ENCODE results near the gene SPOCK1. TPM values are rescaled to one million over a fixed set of nuclear protein-coding genes. Genes with fewer than 3 reads are reported as not detected.

Gene SPOCK1
- total RNA-seq, 1 experiment from 2014 or later: 10.9 TPM

GRCh38 chr5:137240285-137240684, 258.8 kb downstream of the SPOCK1 start:
- Mint-ChIP-seq H3K36me3 (ENCODE audit: insufficient read depth in 1 of 3, low read depth in 3 of 3) (no peaks in the 10 kb centered on the region; a peak in 1 of 7 replicates), H3K4me1 (no peaks in the 10 kb centered on the region), H3K27ac (no peak overlapping the region), H3K9me3 (no peaks in the 10 kb centered on the region), H3K4me3 (no peak overlapping the region), H3K27me3 (ENCODE audit: low read depth) (no peaks in the 10 kb centered on the region)
- Histone ChIP-seq H4K8ac (replicated peaks; ENCODE audit: insufficient read length, low read depth, low read length) (no peak overlapping the region), H3K4me1 (ENCODE audit: insufficient read depth, low read length) (no peaks in the 10 kb centered on the region), H3K23me2 (ENCODE audit: insufficient read length, low read depth, low read length, poor library complexity, severe bottlenecking) (no peaks in the 10 kb centered on the region), H3K14ac (ENCODE audit: insufficient read depth, low read length) (no peak overlapping the region), H2BK20ac (ENCODE audit: low read depth, low read length, poor library complexity, severe bottlenecking) (no peak overlapping the region), H2BK12ac (ENCODE audit: insufficient read length, low read depth, low read length) (no peak overlapping the region), H3K79me1 (ENCODE audit: insufficient read depth, low read depth, low read length, poor library complexity, severe bottlenecking) (no peaks in the 10 kb centered on the region), H4K20me1 (ENCODE audit: control insufficient read depth, insufficient read depth, insufficient read length) (no peaks in the 10 kb centered on the region), H3K27me3 (ENCODE audit: insufficient read depth, low read length) (no peaks in the 10 kb centered on the region), H2AFZ (ENCODE audit: low read length) (no peak overlapping the region), H4K91ac (ENCODE audit: insufficient read length, low read depth, low read length) (no peak overlapping the region), H3K56ac (ENCODE audit: insufficient read length, low read depth, low read length) (no peak overlapping the region), H3K9ac (ENCODE audit: extremely low read depth, insufficient read length, low read length) (no peak overlapping the region), H2BK5ac (ENCODE audit: insufficient read length, low read length) (no peak overlapping the region), H3K18ac (ENCODE audit: insufficient read length, low read depth, low read length) (no peak overlapping the region), H2BK120ac (ENCODE audit: low read depth, low read length, poor library complexity, severe bottlenecking) (no peak overlapping the region), H2AK5ac (ENCODE audit: insufficient read length, low read length) (no peak overlapping the region), H3K9me3 (ENCODE audit: control insufficient read depth, low read depth, low read length) (no peaks in the 10 kb centered on the region), H4K5ac (ENCODE audit: insufficient read length, low read depth, low read length) (no peak overlapping the region), H3K79me2 (ENCODE audit: insufficient read depth, low read length) (no peaks in the 10 kb centered on the region), H3K4ac (ENCODE audit: low read depth, low read length) (no peak overlapping the region), H3K23ac (ENCODE audit: insufficient read length, low read depth, low read length) (no peak overlapping the region), H3K27ac (ENCODE audit: insufficient read length, low read depth, low read length) (no peak overlapping the region), H3K4me2 (ENCODE audit: insufficient read depth, insufficient read length, low read length) (no peak overlapping the region), H2BK15ac (ENCODE audit: low read depth, low read length) (no peak overlapping the region), H3T11ph (ENCODE audit: low read length) (no peak overlapping the region)
- DNase-seq: no peak
- no peak for TF ChIP-seq CTCF (conservative IDR thresholded peaks at IDR 0.05)
- WGBS (ENCODE audit: extremely low coverage, insufficient read length, low lambda C conversion rate): no CpG with 5 or more reads among the region's 2 CpGs

Measured in H9 (cell line).